GM21390 (cell line): ENCODE results near the gene SEMA5A.

Source experiments
- ATAC-seq: cut with Tn5 transposase; IDR thresholded peaks from one replicate; pipeline ENCODE4 v1.9.1; 2021; ENCODE audit not compliant: unreplicated experiment

The SEMA5A gene

DNA sequence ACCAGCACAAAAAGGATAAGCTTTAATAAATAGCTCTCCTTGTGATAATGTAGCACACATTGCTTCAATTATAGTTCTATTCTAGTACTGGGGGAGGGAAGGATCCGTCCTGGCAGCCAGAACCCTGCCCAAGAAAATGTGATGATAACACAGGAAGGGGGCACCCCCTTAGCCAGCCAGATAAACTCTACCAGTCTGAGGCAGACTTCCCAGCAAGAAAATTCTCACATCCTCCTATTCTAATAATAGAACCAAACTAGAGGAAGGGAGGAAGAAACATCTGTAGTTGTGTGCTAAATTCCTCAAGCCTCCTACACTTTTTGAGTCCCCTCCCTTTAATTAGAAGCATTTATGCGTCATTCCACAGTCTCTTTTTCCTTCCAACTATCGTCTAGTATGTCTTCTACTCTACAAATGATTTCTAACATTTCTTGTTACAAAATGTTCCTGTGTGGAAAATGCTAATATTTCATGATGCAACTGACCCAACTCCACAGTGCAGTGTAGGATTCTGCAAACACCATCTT lies 261.0 kb downstream of the SEMA5A start:
- ATAC-seq, result no peak

DNA sequence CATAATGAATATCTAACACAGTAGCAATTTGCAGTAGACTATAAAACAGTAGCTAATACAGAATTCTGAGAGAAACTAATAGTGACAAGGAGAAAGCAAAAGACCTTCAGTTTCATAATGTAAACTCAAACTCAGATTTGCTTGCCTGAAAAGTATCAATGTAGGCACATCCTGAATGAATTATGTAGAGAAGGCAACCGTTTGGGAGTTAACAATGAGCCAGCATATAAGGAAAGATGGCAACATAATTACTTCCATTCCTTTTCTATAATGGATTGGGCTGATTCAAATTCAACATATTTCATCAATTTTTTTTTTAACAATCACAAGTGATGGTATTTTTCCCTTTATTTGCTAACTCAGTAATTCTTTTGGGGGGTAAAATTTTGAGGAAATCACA lies 261.6 kb downstream of the SEMA5A start:
- no peak for ATAC-seq

DNA sequence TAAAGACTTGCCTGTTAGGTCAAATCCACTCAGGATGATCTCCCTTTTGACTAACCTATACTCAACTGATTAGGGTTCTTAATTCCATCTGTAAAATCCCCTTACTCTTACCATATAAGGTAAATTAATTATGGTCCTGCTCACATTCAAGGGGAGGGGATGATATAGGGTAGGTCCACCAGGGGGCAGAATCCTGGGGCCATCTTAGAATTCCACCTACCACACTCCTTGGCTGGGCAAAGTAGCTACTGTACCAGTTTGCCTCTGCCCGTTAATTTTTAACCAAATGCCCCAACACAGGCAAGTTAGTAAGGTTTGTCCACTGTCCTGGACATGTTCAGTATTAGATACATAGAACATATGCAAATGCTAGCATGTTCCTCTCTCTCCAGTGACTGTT lies 262.4 kb downstream of the SEMA5A start:
- no peak for ATAC-seq

DNA sequence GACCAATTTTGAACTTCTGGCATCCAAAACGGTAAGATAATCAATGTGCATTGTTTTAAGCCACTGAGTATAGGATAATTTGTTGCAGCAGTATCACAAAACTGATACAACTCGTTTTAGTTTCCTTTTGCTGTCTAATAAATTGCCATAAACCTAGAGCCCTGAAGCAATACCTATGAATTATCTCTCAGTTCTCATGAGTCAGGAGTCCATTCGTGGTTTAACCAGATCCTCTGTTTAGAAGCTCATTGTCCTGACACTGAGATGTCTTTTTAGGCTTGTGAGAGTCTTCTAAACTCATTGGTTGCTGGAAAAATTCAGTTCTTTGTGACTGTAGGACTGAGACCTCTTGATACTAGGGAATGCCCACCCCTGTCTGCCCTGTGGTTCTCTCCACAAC lies 262.9 kb downstream of the SEMA5A start:
- no peak for ATAC-seq

DNA sequence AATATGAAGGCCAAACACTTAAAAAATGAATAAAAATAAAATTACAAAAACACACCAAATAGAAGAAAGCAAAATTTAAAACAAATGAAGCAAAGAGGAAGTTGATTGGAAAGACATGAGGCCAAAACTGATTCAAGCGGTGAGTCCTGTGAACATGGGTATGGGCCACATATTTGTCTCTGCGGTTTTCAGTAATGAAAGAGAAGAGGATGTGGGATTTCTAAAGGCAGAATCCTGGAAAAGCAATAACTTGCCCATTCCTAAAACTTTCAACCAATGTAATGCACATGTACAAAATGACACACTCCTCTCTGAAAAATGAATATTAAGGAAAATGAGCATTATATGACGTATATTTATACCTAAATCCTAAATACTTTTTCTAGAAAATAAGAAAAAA lies 263.7 kb downstream of the SEMA5A start:
- no peak for ATAC-seq

DNA sequence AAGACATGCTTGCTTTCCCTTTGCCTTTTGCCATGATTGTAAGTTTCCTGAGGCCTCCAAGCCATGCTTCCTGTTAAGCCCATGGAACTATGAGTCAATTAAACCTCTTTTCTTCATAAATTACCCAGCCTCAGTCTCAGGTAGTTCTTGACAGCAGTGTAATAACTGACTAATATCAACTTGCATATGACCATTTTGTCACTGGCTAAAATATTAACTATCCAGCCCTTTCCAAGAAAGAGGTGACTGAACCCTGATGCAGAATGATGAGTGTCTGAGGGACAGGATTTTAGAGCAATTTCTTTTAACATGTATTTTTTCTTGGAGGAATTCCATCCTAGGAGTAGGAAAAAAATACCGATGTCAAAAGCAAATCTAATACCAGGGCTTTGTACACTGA lies 266.1 kb downstream of the SEMA5A start:
- no peak for ATAC-seq

DNA sequence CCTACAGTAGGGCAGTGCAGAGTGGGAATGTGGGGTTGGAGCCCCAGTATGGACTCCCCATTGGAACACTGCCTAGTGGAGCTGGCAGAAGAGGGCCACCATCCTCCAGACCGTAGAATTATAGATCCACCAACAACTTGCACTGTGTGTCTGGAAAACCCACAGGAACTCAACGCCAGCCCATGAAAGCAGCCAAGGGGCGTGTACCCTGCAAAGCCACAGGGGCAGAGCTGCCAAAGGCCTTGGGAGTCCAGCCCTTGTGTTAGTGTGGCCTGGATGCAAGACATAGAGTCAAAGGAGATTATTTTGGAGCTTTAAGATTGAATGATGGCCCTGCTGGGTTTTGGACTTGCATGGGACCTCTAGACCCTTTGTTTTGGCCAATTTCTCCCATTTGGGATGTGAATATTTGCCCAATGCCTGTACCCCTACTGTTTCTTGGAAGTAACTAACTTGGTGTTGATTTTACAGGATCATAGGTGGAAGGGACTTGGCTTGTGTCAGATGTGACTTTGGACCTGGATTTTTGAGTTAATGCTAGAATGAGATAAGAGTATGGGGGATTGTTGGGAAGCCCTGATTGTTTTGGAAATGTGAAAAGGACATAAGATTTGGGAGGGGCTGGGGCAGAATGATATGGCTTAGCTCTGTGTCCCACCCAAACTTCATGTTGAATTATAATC lies 266.8 kb downstream of the SEMA5A start:
- no peak for ATAC-seq

DNA sequence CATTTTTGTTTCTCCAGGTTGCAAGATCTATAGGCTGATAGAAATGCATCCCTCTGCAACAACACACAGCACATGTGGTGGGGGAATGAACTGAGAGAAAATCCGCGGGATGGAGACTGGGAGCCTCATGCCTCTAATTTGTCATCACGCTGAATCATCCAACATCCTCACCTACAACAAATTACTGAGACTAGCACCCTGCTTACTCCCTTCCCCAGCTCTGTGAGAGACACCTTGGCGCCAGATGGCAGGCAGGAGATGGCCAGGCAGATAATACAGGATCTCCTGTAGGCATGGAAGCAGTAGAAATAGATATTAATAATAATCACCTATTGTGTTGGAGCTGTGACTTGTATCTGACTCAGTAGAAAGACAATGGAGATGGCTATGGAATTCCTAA lies 276.9 kb downstream of the SEMA5A start:
- no peak for ATAC-seq

DNA sequence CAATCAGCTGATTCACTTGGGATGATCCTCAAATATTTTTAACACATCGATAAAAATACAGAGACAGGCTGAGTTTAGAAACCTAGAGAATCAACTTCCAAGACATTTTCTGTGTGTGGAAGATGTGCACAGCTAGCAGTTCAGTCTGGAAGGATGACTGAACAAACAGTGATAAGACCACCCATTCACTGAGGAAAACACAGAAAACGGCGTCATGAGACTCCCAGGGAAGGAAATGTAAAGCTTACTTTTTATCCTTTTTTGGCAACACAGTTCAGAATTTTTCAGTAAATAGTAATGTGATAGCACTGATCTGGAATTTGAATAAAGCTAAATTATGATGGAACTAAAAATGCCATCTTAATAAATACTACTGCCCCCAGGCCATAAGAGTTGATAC lies 277.6 kb downstream of the SEMA5A start:
- no peak for ATAC-seq

DNA sequence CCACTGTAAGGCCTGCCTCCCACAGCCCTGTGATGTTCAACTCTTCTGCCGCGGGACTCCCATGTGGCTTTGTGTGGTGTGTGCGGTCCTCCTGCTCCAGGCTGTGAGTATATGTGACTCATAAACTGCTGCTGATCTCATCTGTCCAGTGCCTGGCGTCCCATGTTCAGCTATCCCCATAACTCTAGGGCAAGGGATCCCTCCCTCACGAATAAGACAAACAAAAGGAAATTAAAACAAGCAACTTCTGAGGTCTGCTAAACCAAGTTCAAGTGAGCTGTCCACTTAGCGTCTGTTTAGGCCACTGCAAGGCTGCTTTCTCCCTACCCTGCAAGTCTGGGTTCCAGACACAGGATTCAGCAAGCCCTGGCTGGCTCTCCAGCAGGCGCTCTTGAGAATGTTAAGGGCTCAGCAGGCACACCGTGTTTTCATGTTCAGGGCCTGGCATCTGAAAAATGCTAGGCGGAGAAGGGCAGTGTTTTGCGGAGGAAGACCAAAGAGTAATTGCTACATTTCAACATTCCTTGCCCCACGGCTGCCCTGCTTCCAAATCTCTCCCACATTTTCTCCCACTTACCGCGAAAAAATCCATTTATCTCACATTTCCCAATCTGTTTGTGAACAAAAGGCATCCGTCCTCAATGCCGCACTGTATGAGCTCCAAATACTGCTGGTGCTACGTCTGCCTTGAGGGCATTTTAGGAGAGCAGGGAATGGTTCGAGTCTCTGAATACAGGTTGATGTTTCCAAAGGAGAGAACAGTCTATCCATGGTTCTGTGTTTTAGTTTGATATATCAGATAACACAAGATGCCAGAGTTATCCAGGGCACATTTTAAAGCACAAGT lies 280.2 kb downstream of the SEMA5A start:
- ATAC-seq, result no peak

DNA sequence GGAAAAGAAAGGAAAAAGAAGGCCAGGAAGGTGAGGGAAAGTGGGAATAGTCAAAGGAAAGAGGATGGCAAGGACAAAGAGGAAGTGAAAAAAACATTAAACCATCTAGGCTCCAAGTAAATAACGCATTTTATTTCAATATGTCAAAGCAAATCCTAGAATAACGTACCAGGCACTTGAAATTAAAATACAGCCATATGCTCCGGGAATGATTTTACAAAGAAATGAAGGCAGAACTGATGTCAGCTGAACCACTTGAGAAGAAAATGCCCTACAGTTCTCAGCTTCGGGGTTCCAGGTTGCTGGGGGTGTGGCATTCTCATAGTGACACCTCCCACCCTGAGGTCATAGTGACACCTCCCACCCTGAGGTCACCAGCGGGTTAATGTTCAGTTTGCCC lies 281.6 kb downstream of the SEMA5A start:
- ATAC-seq, result no peak

DNA sequence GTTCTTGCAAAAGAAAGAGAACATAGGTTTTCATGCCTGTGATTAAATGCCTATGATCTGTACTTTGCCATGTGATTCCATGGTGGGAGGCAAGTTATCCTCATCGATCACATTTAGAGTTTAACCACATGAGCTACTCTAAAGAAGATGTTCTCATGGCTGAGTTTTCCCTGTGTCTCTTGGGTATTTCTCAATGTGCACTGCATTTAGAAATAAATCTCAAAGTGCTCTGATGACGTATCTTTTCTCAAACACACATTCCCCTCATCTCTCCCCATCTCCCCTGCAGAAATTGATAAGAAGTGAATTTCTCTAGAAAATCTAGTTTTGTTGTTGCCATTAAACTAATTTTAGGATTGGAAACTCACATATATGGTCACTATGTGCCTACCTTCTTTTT lies 282.2 kb downstream of the SEMA5A start:
- no peak for ATAC-seq

DNA sequence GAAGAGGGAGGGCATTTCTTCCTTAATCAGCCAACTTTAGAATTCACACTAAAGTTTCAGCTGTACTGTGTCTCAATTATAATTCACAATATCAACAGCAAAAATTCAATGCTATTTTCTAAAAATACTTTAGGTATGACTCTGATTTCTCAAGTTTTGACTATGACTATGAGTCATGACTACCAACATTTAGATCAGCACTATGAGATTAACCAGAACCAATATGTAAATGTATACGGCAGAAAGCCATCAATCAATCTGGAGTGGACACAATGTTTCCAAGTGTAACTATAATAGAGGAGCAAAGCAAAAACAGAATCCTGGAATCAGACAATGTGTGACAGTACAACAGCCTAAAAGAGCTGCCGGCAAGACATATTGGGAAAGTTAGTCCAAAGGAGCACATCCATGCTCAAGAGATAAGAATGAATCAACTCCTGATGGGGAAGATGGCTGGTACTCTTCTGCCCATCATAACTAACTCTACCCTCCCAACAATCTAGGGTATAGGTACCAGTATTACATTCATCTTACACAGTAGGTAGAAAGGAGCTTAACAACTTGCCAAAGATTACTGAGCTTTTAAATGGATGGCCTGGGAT lies 294.4 kb downstream of the SEMA5A start:
- no peak for ATAC-seq

DNA sequence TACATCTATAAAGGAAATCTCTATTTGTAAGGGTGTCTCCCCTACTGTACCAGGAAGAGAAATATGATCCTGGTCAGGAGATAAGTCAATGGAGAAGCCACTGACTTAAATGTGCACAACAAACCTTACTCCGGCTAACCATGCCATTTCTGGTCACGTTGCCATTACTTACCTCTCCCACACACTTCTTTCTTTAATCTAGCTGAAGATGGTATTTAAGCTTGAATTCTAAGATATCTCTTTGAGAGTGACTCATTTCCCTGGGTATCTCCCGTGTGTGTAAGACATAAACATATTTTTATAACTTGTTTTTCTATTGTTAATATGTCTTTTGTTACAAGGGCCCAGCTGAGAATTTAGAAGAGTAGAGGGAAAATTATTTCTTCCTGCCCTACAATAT lies 296.6 kb downstream of the SEMA5A start:
- no peak for ATAC-seq

DNA sequence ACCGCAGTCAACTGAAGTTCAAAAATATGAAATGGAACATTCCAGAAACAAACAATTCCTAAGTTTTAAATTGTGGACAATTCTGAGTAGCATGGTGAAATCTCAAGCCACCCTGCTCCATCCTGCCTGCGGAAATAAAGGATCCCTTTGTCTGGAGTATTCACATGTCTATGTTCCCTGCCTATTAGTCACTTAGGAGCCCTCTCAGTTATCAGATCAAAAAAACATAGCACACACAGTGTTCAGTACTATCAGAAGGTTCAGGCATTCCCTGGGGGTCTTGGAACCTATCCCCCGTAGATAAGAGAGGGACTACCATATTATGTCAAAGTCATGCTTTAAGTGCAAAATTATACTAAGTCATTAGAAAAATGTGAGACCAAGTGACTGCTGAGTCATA lies 300.8 kb downstream of the SEMA5A start:
- no peak for ATAC-seq

DNA sequence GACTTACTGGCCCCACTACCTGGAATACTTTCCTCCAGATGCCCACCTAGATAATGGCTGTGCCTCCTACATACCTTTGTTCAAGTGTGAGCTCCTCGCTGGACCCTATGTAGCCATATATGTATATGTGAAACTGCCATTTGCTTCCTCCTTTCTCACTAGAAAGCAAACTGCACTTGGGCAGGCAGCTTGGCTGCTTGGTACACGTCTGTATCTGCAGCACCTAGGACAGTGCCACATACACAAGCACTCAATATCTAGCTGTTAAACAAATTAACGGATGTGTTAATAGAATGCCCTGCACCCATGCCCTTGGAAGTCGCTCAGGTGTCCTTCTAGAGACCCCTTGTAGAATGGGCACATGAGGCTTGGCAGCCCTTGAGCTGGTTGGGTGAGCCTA lies 301.5 kb downstream of the SEMA5A start:
- no peak for ATAC-seq

DNA sequence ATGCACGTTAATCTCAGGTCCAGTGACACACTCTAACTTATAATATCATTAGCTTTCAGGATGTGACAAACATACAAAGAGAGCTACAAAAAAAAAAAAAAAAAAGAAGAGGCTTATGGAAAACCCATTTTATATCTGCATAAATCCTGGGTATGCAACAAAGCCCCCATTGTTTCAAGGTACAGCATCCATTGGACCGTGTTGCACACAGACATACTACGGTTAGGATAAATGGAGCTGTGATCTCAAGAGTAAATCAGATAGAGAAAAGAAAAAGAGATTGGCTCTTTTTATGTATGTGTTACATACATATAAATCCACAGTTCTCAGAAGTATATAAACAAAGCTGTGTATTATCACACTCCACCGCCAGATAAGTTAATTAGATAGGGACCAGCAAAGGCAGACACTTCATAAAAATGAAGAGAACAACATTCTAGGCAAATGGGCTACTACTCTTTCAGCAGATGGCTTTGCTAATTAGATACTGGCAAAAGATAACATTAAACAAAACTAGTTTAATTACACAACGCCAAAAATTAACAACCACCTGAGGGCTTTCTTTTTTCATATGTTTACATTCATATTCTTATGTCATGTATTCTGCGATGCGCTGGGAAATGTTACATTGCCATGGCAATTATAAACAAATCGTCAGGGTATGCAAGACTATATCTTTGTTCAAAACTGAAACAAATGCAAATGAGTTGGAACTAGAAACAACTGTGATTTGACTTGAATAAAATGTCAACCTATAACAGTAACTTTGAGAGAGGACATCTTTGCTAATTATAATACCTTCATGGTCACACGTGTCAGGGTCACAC lies 304.2 kb downstream of the SEMA5A start:
- no peak for ATAC-seq

DNA sequence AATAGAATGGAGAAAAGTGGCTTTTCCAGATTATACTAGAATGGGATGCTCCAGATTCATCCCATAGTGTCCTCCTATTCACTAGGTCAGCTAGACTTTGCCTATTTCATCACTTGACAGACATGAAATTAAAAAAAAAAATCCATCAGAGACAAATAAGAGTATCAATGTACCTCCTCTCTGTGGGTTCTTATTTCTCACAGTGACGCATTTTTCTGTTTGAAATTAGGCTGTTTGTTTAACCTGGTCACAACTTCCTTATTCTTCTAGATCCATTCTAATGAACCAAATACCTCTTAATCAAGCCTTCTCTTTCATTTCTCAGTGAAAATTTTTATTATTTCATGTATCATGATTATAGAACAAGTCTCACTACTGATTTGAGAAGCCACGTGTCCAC lies 305.4 kb downstream of the SEMA5A start:
- no peak for ATAC-seq

DNA sequence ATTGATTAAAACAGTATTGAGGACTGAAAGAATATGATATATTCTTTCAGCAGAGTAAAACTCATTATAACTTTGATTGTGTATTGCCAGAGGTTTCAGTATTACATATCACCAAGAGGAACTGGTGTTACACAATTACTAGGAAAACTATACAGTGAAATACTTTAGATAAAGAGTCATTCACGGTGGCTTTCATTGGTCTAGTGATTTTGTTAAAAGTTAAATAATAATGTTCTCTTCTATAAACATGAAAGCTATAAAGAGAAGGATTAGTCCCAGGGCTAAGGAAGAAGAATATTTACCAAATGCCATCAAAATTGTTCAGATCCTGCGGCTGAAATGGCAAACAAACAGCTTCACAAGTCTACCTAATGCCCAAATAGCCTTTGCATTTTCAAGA lies 306.2 kb downstream of the SEMA5A start:
- no peak for ATAC-seq

DNA sequence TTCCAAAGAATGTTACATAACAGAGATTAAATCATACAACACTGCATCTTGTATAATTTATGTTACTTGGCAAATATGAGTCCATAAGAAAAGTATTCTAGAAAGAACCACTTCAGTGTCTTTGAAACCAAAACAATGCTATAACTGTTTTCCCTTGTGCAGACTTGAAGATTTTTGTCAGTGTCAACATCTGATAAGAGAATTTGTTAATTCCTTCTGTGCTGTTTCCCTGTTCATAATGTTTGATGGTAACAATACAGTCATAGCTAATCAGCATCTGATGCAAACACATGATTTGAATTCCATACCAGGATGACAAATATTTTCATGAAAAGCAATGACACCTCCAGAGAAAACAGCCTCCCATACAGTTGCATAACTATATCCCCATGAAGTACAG lies 306.8 kb downstream of the SEMA5A start:
- no peak for ATAC-seq

DNA sequence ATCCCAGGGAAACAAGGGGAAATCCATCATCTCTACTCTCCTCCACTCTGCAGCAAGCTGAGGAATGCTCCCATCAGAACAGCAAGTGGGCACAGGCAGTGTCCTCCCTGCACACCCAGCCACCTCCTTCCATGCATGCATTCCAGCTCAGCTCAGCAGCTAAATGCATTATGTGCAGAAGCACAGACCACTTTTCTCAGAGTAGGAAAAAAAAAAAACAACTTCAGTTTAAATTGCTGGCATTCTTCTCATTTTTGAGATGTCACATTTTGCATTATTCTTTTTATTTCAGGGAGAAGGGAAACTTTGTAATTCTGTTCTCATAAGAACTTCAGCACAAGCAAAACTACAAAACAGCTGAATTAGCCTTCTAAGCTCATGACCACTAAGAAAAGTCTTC lies 312.2 kb downstream of the SEMA5A start:
- no peak for ATAC-seq
